Activated CD4-positive, alpha-beta T cell treated with anti-CD3 and anti-CD28 coated beads, Interleukin-2, Interleukin-4, amounts not matched to agents 100 ng/mL and 50 ng/mL, durations not matched to agents 16 hours and 8 hours (primary cell): ENCODE results near the gene CMTM8.
"Not testable (repeated sequence)": the region's sequence is repeated elsewhere in the genome, so short reads cannot be mapped to it uniquely, and the experiment has no call there.

Experiments used
- DNase-seq: peaks from one replicate; pipeline ENCODE4 v3.0.0-alpha.2; 2020; ENCODE audit warnings: low spot score

Gene CMTM8

GRCh38 chr3:32381922-32382321, 143.4 kb downstream of the CMTM8 start:
- DNase-seq: no peak

DNA sequence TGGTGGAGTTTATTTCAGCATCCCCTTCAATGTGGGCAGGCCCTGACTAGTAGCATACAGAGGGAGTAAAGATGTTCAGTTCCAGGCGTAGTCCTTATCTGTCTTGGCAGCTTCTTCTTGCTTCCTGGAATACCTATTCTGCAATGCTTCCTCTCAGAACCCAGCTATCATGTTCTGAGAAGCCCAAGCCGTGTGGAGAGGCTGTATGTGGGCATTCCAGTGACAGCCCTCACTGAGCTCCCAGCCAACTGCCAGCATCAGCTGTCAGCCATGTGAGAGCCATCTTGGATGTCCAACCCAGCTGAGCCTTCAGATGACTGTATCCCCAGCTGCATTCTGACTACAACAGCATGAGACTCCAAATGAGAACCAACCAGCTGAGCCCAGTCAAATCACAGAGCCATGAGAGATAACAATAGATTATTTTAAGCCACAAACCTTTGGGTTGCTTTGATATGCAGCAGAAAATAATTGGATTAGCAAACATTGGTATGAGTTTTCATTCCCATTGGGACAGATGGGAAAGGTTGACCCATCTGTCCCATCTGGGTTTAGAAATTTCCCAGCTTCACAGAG, 144.7 kb downstream of the CMTM8 start:
- no peak for DNase-seq

DNA sequence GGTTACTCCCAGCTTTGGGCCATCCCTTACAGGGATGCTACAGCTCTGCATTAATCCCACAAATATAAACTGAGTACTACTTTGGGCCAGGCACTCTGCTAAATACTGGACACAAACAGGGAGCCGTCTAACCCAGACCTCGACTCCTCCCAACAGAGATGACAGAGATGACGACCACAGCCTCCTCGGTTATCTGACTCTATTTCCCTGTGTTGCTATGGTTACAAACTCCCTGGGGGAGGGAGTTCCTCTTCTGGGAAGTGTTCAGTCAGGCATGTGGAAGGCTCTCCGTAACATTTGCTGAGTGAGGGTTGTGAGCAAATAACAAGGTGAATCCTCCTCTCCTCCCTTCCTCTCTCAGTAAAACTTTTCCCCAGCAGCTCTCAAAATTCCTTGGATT, 146.5 kb downstream of the CMTM8 start:
- no peak for DNase-seq

- DNase-seq: no peak
Measured at GRCh38 chr3:32387512-32387911, 149.0 kb downstream of the CMTM8 start.

DNA sequence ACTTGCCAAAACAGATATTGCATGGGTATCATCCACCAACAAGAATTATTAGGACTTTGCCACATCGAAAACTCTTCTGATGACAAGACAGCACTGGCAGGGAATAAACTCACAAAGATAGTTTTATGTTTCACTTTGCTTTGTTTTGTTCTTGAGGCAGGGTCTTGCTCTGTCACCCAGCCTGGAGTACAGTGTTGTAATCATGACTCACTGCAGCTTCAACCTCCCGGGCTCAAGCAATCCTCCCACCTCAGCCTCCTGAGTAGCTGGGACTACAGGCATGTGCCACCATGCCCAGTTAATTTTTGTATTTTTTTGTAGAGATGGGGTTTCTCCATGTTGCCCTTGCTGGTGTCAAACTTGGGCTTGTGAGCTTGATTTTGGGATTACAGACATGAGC, 151.1 kb downstream of the CMTM8 start:
- DNase-seq: not testable (repeated sequence)

- peak; percentile 65 for DNase-seq
Measured at GRCh38 chr3:32391643-32392535, 153.4 kb downstream of the CMTM8 start, which contains the start of gene CMTM7. Gene CMTM7 (plus strand): TSS chr3:32391853. CDS start chr3:32391907, 54 bp downstream.

- DNase-seq: peak; percentile 53
Measured at GRCh38 chr3:32392536-32393302, 154.2 kb downstream of the CMTM8 start.

GRCh38 chr3:32395496-32395895, 157.0 kb downstream of the CMTM8 start:
- no peak for DNase-seq

GRCh38 chr3:32397941-32398340, 159.5 kb downstream of the CMTM8 start:
- DNase-seq: no peak

DNA sequence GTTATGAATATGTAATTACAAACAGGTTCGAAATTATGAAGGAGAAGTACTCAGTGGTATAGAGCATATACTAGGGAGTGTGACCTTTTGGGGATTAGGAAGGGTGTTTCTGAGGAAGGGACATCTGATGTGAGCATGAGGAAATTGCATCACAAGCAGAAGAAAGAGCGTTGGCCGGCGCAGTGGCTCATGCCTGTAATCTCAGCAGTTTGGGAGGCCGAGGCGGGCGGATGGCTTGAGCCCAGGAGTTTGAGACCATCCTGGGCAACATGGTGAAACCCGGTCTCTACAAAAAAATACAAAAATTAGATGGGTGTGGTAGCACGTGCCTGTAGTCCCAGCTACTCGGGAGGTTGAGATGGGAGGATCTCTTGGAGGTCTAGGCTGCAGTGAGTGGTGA, 160.1 kb downstream of the CMTM8 start:
- no peak for DNase-seq

DNA sequence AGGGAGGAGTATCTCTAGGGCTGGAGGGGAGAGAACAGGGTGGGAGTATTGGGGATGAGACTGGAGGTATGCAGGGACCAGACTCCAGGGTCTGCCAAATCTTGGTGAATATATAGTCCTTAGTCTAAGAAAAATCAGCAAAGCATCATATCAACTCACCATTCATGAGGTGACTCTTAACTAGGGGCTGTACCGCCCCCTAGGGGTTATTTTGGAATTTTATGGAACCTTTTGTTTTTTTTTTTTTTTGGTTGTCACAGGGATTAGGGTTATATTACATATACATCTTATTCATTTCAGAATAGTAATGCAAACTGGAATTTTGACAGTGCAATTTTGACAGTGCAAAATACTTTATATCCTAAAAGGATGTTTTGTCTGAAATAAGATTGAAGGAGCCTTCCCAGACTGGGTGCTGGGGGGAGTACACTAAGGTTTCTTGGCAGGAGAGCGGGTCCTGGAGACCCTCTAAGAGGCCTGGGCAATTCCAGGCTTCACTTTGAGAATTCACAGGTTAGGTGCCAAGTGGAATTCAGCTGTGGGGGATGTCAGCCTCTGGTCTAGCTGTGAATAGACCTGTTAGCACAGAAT, 160.6 kb downstream of the CMTM8 start:
- DNase-seq: peak; percentile 58

DNA sequence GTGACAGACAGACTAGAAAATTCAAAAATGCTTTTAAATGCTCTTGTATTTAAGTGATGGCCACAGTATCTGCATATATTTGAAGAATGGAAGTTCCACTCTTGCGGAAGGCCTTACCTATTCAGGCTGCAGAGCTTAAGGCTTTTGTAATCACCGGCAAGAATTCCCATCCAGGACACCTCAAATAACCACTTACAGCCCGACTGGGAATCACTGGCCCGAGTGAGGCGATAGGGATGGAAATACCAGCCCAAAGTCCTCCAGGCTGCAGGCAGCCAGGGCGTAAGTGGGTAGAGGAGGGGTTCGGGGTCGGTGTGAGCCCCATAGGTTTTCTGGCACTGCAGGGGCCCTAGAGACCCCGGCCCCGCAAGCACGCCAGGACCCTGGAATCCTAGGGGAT, 162.6 kb downstream of the CMTM8 start:
- no peak for DNase-seq

DNA sequence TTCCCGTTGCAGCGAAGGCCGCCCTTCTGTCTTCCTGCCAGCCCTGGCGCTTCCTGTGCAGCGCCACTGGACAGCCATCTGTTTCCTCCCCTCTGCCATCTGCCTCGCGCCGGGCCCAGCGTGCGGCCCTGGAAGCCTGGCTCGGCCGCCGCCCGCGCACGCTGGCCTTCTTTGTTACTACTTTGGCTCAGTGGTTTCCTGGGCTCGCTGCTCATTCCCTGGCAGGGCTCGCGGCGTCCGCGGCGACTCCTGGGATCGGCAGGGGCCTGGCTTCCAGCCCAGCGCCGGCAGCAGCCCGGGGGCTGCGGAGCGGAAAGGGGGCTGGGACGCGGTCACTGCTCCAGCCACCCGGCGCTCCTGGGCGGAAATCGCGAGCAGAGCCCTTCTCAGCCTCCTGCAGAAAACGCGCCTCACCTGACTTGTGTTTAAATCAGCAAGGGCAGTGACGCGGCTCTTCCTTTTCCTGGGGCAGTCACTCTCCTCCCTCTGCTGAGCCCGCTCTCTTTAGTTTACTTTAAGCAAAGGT, 163.1 kb downstream of the CMTM8 start:
- peak; percentile 62 for DNase-seq

GRCh38 chr3:32403663-32404062, 165.2 kb downstream of the CMTM8 start:
- DNase-seq: no peak

DNA sequence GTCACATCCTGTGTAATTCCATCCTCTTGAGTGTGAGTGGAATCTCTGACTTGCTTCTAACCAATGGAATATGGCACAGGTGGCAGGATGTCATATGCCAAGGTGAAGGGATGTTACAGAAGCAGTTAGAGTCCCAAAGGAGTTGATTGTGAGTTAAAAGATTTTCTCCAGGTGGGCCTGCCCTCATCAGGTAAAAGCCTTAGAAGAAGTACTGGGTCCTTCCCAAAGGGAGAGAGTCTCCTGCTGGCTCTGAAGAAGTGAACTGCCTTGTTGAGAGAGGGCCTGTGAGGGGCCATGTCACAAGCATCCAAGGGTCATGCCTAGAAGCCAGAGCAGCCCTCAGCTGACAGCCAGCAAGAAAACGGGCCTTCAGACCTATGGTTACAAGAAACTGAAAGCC, 166.2 kb downstream of the CMTM8 start:
- no peak for DNase-seq

GRCh38 chr3:32405155-32405554, 166.7 kb downstream of the CMTM8 start:
- no peak for DNase-seq

DNA sequence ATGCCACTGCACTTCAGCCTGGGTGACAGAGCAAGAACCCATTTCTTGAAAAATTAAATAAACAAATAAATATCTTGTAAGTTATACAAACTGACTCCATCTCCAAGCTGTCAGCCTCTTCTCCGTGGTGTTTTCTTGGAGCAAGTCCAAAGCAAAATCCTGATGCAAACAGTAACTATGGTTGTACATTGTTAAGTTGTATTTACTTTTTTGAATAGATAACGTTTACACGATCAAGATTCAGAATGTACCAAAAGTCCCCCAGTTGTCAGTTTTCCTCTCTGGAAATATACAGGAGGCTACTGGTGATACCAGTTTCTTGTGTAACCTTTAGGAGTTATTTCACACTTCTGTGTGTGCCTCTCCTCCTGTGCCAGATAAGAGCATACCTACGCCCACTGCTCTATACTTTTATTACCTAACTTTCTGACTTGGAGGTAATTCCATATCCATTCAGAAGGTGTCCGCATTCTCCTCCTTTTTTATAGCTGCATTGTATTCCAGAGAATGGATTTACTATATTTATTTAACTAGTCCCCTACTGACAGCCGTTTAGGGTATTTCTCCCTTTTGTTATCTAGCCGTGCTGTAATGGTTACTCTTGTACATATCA, 167.3 kb downstream of the CMTM8 start:
- DNase-seq: no peak

DNA sequence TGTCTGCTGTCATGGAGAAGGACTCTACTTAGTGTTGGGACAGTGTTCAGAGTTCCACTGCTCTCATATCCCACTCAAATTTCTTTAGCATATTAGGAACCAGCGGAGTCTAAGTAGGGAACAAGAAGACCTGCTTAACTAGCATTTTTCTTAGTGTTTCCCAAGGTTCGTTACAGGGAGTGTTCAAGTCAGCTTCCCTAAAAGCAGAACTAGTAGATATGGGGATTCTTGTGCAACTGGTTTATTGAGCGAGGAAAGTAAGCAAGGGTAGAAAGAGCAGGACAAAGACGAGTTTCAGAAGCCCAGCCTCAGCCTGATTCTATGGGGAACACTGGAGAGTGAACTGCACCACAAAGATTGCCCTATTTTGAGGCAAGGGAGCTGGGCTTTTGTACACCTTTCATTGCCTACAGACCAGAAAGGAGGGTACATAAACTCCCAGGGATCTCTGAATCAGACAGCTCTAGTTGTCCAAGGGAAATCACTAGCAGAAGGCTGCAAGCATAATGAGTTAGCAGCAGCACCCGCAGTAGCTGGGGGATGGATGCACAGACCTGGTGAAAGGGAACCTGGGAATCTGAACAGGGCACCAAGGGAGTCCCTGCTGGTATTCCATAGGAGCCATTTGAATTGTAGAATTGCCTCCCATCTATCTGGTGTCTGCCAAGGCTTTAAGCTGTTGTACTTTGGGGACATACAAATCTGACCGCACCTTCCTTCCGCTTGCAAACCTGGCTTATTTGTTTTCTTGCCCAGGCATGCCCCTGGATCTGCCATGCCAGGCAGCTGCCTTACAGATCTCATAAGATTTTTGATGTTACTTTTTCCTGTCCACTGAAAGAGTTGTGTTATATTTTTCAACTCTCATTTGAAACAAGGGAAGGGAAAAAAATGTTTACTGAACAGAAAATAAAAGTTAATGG, 168.3 kb downstream of the CMTM8 start:
- DNase-seq: no peak

DNA sequence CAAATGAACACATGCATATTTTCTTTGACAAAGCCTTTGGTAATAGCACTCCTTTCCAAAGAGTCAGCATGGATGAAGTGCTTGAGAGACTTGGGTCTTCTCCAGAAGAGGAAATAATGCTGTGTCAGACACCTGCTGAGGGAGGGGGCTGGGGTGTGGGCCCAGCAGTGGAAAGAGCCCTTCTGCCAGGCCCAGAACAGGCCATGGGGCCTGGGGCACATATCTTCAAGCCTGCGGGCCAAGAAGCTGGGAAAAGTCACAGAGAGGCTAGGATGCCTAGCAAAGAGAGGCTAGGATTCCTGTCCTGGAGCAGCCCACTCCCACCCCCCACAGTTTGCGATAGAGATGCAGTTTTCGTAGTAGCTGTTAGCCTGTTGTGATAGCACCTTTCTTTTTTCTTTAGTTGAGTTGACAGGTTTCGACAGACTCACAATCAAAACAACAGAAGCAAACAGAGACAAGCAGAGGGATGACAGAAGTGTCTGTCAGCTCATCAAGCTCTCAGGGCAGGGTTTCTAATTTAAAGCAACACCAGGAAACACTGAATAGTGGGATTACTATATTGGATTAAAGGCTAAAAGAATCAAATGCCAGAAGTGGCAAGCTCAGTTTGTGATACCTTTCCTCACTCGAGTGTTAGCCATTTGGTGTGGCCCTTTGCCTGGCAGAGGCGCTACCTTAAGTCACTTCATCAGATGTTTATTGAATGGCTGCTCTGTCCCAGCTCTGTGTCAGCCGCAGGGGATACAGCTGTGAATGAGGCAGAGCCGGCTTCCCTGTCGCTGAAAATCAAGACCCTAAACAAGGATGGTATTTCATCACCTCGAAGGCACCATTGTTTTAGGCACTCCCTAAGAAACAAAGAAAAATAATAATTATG, 172.1 kb downstream of the CMTM8 start:
- DNase-seq: no peak

GRCh38 chr3:32411442-32411841, 173.0 kb downstream of the CMTM8 start:
- no peak for DNase-seq
